NT2/D1 (cell line): ENCODE results near the gene GOLGA8J.
"Not testable (repeated sequence)": the region's sequence is repeated elsewhere in the genome, so short reads cannot be mapped to it uniquely, and the experiment has no call there.

ENCODE experiments used
- DNase-seq: peaks from one replicate; pipeline ENCODE4 v3.0.0-alpha.2; 2011; ENCODE audit warnings: low read depth, low spot score
- H3K27me3 ChIP-seq: 2 replicates; pipeline ENCODE4 v1.6.0; 2011; ENCODE audit warnings: mild to moderate bottlenecking; ENCODE audit not compliant: insufficient read length, insufficient read depth
- H3K36me3 ChIP-seq: 2 replicates; pipeline ENCODE4 v1.6.1; 2011; ENCODE audit warnings: mild to moderate bottlenecking, low read length, mixed read lengths; ENCODE audit not compliant: insufficient read depth, insufficient read length
- H3K4me1 ChIP-seq: 2 replicates; pipeline ENCODE4 v1.5.1; 2011; ENCODE audit not compliant: insufficient read depth, insufficient read length
- H3K4me3 ChIP-seq: 2 replicates; pipeline ENCODE4 v1.5.1; 2011; ENCODE audit warnings: low read depth; ENCODE audit not compliant: insufficient read length
- H3K9ac ChIP-seq: 2 replicates; pipeline ENCODE4 v1.6.0; 2011; ENCODE audit warnings: low read depth; ENCODE audit not compliant: insufficient read length
- H3K9me3 ChIP-seq: 2 replicates; pipeline ENCODE4 v1.5.1; 2011; ENCODE audit warnings: mild to moderate bottlenecking, low read length; ENCODE audit not compliant: insufficient read depth
- SUZ12 ChIP-seq: IDR thresholded peaks from 2 replicates; pipeline ENCODE4 v1.6.1; 2011; ENCODE audit not compliant: insufficient read length, insufficient read depth; ENCODE audit errors: extremely low read depth
- YY1 ChIP-seq: IDR thresholded peaks from 2 replicates; pipeline ENCODE4 v1.6.1; 2011; ENCODE audit not compliant: insufficient read length, insufficient read depth
- ZNF274 ChIP-seq: IDR thresholded peaks from 2 replicates; pipeline ENCODE4 v1.6.1; 2011; ENCODE audit warnings: mild to moderate bottlenecking, low read depth, low read length

GOLGA8J gene

GRCh38 chr15:30062881-30063280 is 19.9 kb upstream of the GOLGA8J start:
- TF ChIP-seq YY1 (no peak), ZNF274 (no peak), SUZ12 (no peak)
- DNase-seq, result no peak
- Histone ChIP-seq H3K4me1 (no peaks in the 10 kb centered on the region), H3K4me3 (no peak overlapping the region), H3K36me3 (no peaks in the 10 kb centered on the region), H3K9ac (no peak overlapping the region), H3K9me3 (no peaks in the 10 kb centered on the region), H3K27me3 (no peaks in the 10 kb centered on the region)

- Histone ChIP-seq H3K4me3 (no peak overlapping the region), H3K9me3 (no peaks in the 10 kb centered on the region), H3K36me3 (no peaks in the 10 kb centered on the region), H3K9ac (no peak overlapping the region), H3K27me3 (no peaks in the 10 kb centered on the region), H3K4me1 (no peaks in the 10 kb centered on the region)
- TF ChIP-seq YY1 (no peak), ZNF274 (no peak), SUZ12 (no peak)
- no peak for DNase-seq
Measured at GRCh38 chr15:30063835-30064546, 18.8 kb upstream of the GOLGA8J start.

- Histone ChIP-seq H3K9ac (no peak overlapping the region), H3K9me3 (no peaks in the 10 kb centered on the region), H3K27me3 (no peaks in the 10 kb centered on the region), H3K4me3 (no peak overlapping the region), H3K36me3 (no peaks in the 10 kb centered on the region), H3K4me1 (no peaks in the 10 kb centered on the region)
- no peak for DNase-seq
- TF ChIP-seq YY1, result no peak
- no peak for TF ChIP-seq ZNF274
- TF ChIP-seq SUZ12, result no peak
Measured at GRCh38 chr15:30065025-30065801, 17.5 kb upstream of the GOLGA8J start.

- Histone ChIP-seq H3K9ac (no peak overlapping the region), H3K36me3 (no peaks in the 10 kb centered on the region), H3K27me3 (no peaks in the 10 kb centered on the region), H3K9me3 (no peaks in the 10 kb centered on the region), H3K4me1 (no peaks in the 10 kb centered on the region), H3K4me3 (no peak overlapping the region)
- TF ChIP-seq SUZ12, result no peak
- TF ChIP-seq YY1, result no peak
- no peak for TF ChIP-seq ZNF274
- DNase-seq, result no peak
Measured at GRCh38 chr15:30068326-30068725, 14.4 kb upstream of the GOLGA8J start.

- no peaks in the 10 kb centered on the region for H3K36me3 ChIP-seq
- no peak overlapping the region for H3K4me3 ChIP-seq
- H3K9me3 ChIP-seq, result no peaks in the 10 kb centered on the region
Measured at GRCh38 chr15:30072630-30073029, 10.1 kb upstream of the GOLGA8J start.

GRCh38 chr15:30073915-30074314 is 8.8 kb upstream of the GOLGA8J start:
- H3K9ac ChIP-seq, result no peak overlapping the region
- H3K36me3 ChIP-seq, result no peaks in the 10 kb centered on the region
- no peaks in the 10 kb centered on the region for H3K9me3 ChIP-seq
- no peak for DNase-seq
- TF ChIP-seq ZNF274 (no peak), SUZ12 (no peak), YY1 (no peak)
- H3K27me3 ChIP-seq, result no peaks in the 10 kb centered on the region
- no peak overlapping the region for H3K4me3 ChIP-seq
- H3K4me1 ChIP-seq, result no peaks in the 10 kb centered on the region

More at GRCh38 chr15:30072630-30073029, 10.1 kb upstream of the GOLGA8J start:
- Histone ChIP-seq H3K27me3 (no peaks in the 10 kb centered on the region), H3K4me1 (no peaks in the 10 kb centered on the region), H3K9ac (no peak overlapping the region)
- no peak for TF ChIP-seq ZNF274
- TF ChIP-seq YY1, result no peak
- TF ChIP-seq SUZ12, result no peak
- DNase-seq, result no peak

GRCh38 chr15:30080816-30081215 is 1.9 kb upstream of the GOLGA8J start:
- DNase-seq, H3K27me3 ChIP-seq, H3K4me1 ChIP-seq, H3K36me3 ChIP-seq, H3K9me3 ChIP-seq, H3K4me3 ChIP-seq, H3K9ac ChIP-seq: not testable (repeated sequence)

- H3K4me1 ChIP-seq, H3K27me3 ChIP-seq, DNase-seq, H3K4me3 ChIP-seq, H3K36me3 ChIP-seq, H3K9ac ChIP-seq, H3K9me3 ChIP-seq: not testable (repeated sequence)
Measured at GRCh38 chr15:30097827-30098226, 15.1 kb downstream of the GOLGA8J start.

GRCh38 chr15:30102890-30103289 is 20.1 kb downstream of the GOLGA8J start:
- not testable (repeated sequence) for H3K9me3 ChIP-seq, H3K4me3 ChIP-seq, H3K9ac ChIP-seq, H3K36me3 ChIP-seq, H3K27me3 ChIP-seq, DNase-seq, H3K4me1 ChIP-seq

GRCh38 chr15:30103941-30104507 is 21.3 kb downstream of the GOLGA8J start:
- not testable (repeated sequence) for DNase-seq, H3K9me3 ChIP-seq, H3K9ac ChIP-seq, H3K4me1 ChIP-seq, H3K27me3 ChIP-seq, H3K36me3 ChIP-seq
- peak overlapping the region; percentile 28 for H3K4me3 ChIP-seq
